WERI-Rb-1 (cell line): ENCODE measurements around the gene EPN2.
A peak's percentile ranks its signal among the peaks of the same experiment; 100 is the strongest.

Experiments used
- DNase-seq: peaks from one replicate; pipeline ENCODE4 v3.0.0-alpha.2; 2020
- H3K27ac ChIP-seq: fragments of 250-450 bp; sonication (Bioruptor Pico); 2 replicates; pipeline ENCODE4 v1.5.1; 2020; ENCODE audit warnings: mild to moderate bottlenecking, moderate library complexity
- H3K27me3 ChIP-seq: fragments of 250-450 bp; sonication (Bioruptor Pico); 2 replicates; pipeline ENCODE4 v1.5.1; 2021; ENCODE audit warnings: mild to moderate bottlenecking, low read depth, moderate library complexity; ENCODE audit not compliant: insufficient read depth, severe bottlenecking
- H3K36me3 ChIP-seq: fragments of 250-450 bp; sonication (Bioruptor Pico); 2 replicates; pipeline ENCODE4 v1.5.1; 2020; ENCODE audit warnings: mild to moderate bottlenecking, moderate library complexity
- H3K4me3 ChIP-seq: 2 replicates; pipeline ENCODE4 v1.5.1; 2011; ENCODE audit warnings: low read depth, mild to moderate bottlenecking, control low read depth, low read length
- H3K9me3 ChIP-seq: fragments of 250-450 bp; sonication (Bioruptor Pico); 2 replicates; pipeline ENCODE4 v1.5.1; 2021; ENCODE audit warnings: mild to moderate bottlenecking, moderate library complexity; ENCODE audit not compliant: severe bottlenecking
- TF ChIP-seq, protein P1 (sequence below): IDR thresholded peaks from 2 replicates; pipeline ENCODE4 v1.5.1; 2011; ENCODE audit warnings: low read depth, mild to moderate bottlenecking, control low read depth, inconsistent platforms, low read length

The EPN2 gene

GRCh38 chr17:19318611-19319010 is 81.4 kb downstream of the EPN2 start:
- TF ChIP-seq, protein P1, sequence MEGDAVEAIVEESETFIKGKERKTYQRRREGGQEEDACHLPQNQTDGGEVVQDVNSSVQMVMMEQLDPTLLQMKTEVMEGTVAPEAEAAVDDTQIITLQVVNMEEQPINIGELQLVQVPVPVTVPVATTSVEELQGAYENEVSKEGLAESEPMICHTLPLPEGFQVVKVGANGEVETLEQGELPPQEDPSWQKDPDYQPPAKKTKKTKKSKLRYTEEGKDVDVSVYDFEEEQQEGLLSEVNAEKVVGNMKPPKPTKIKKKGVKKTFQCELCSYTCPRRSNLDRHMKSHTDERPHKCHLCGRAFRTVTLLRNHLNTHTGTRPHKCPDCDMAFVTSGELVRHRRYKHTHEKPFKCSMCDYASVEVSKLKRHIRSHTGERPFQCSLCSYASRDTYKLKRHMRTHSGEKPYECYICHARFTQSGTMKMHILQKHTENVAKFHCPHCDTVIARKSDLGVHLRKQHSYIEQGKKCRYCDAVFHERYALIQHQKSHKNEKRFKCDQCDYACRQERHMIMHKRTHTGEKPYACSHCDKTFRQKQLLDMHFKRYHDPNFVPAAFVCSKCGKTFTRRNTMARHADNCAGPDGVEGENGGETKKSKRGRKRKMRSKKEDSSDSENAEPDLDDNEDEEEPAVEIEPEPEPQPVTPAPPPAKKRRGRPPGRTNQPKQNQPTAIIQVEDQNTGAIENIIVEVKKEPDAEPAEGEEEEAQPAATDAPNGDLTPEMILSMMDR, result no peak
- Histone ChIP-seq H3K27me3 (no peaks in the 10 kb centered on the region), H3K36me3 (no peaks in the 10 kb centered on the region; the same call in 1 of the 2 replicates), H3K27ac (no peak overlapping the region), H3K4me3 (no peak overlapping the region), H3K9me3 (no peaks in the 10 kb centered on the region)
- no peak for DNase-seq

- Histone ChIP-seq H3K27ac (no peak overlapping the region), H3K27me3 (no peaks in the 10 kb centered on the region), H3K4me3 (no peak overlapping the region), H3K9me3 (no peaks in the 10 kb centered on the region), H3K36me3 (no peaks in the 10 kb centered on the region)
- DNase-seq, result no peak
- TF ChIP-seq, protein P1, result no peak
These were observed 82.8 kb downstream of the EPN2 start for GRCh38 chr17:19319771-19320505.

DNA sequence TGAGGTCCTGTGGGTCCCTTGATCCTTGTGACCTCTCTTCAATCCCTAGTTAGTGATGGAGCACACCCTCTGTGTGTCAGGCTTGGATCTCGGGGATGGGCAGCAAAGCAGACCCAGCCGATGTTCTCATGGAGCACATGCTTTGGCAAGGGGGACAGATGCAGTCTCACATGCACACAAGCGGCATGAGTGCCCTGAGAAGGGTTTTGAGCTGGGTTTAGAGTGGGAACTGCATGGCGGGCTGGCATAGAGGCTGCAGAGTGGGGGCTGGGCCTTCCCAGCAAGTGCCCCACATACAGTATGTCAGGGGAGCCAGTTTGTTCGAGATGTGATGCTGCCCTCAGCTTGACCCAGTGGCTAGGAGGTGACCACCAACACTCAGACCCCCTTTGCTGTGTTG is 83.7 kb downstream of the EPN2 start:
- Histone ChIP-seq H3K9me3 (peaks cover 2% of the 10 kb centered on the region), H3K27ac (no peak overlapping the region), H3K27me3 (no peaks in the 10 kb centered on the region), H3K4me3 (no peak overlapping the region), H3K36me3 (no peaks in the 10 kb centered on the region)
- DNase-seq, result no peak
- TF ChIP-seq, protein P1, result no peak

DNA sequence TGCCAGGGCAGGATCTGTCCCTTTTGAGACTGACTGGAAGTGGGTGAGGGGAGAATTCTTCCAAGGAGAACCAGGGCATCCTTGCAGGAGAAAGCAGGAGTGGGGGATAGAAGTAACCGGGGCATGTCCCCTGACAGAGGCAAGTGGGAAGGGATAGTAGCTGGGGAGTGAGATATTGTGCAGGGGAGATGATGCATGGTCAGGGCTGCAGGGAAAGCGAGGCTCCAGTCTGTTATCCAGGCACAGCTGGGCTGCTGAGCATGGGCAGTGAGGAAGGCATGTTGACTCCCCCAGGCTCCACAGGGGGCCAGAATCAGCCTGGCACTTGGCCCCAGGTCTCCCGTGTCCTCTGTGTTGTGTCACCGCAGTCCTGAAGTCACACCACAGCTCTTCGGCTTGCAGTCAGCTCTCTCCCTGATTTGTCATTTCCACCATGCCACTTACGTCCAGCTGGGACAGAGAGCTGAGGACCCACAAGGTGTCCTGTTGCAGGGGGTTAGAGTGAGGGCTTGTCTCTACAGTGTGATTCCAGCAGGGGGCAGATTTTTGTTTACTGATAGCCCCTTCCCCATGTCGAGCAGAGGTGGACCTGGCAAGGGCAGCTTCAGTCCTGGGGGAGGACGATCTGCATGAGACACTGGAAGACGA is 84.4 kb downstream of the EPN2 start:
- no peaks in the 10 kb centered on the region for H3K27me3 ChIP-seq
- no peak for DNase-seq
- H3K27ac ChIP-seq, result no peak overlapping the region
- H3K36me3 ChIP-seq, result no peaks in the 10 kb centered on the region
- peaks cover 6% of the 10 kb centered on the region for H3K9me3 ChIP-seq
- TF ChIP-seq, protein P1, result peak; percentile 55
- H3K4me3 ChIP-seq, result no peak overlapping the region

- DNase-seq, result no peak
- no peak overlapping the region for H3K27ac ChIP-seq
- peaks cover 6% of the 10 kb centered on the region for H3K9me3 ChIP-seq
- no peaks in the 10 kb centered on the region for H3K36me3 ChIP-seq
- TF ChIP-seq, protein P1, result no peak
- no peak overlapping the region for H3K4me3 ChIP-seq
- H3K27me3 ChIP-seq, result no peaks in the 10 kb centered on the region
These were observed 85.0 kb downstream of the EPN2 start for GRCh38 chr17:19322129-19322505.
